ENCODE data around the gene MUC21.
"Not testable (repeated sequence)": the region's sequence is repeated elsewhere in the genome, so short reads cannot be mapped to it uniquely, and the experiment has no call there.

MUC21 gene

DNA sequence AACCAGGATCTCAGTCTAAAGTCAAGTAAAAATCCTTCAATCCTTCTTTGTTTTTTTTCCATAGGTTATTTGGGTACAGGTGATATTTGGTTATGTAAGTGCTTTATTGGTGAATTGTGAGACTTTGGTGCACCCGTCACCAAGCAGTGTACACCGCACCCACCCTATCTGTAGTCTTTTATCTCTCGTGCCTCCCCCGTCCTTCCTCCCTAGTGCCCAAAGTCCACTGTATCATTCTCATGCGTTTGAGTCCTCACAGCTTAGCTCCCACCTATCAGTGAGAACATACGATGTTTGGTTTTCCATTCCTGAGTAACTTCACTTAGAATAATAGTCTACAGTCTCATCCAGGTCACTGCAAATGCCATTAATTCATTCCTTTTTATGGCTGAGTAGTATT lies 27.6 kb downstream of the MUC21 start:
- H3K4me2 ChIP-seq (ENCODE audit: low read length, poor library complexity, severe bottlenecking) = no peak overlapping the region
- no peaks in the 10 kb centered on the region for H3K36me3 ChIP-seq (ENCODE audit: control insufficient read depth in 1 of 2, insufficient read depth in 2 of 2, low read depth in 1 of 2, low read length in 2 of 2)
- H2BK15ac ChIP-seq (ENCODE audit: low read depth, poor library complexity, severe bottlenecking) = no peak overlapping the region
- no peak overlapping the region for H3K4me3 ChIP-seq (ENCODE audit: insufficient read depth in 1 of 2, low read depth in 1 of 2, low read length in 2 of 2)
- H2AK5ac ChIP-seq (ENCODE audit: low read length, severe bottlenecking) = no peak overlapping the region
- no peak overlapping the region for H3K27ac ChIP-seq (ENCODE audit: low read length, poor library complexity, severe bottlenecking)
- no peak overlapping the region for H3K23ac ChIP-seq (ENCODE audit: low read length in 2 of 2)
- peaks cover 9% of the 10 kb centered on the region for H3K4me1 ChIP-seq (ENCODE audit: control insufficient read depth, insufficient read depth, low read depth, low read length)
- DNase-seq = no peak
- H3K79me1 ChIP-seq (replicated peaks; ENCODE audit: low read length, poor library complexity, severe bottlenecking) = no peaks in the 10 kb centered on the region
- H2BK12ac ChIP-seq (ENCODE audit: low read length in 2 of 2) = no peak overlapping the region
- no peak overlapping the region for H2BK5ac ChIP-seq (ENCODE audit: low read depth, low read length, poor library complexity, severe bottlenecking)
- no peak overlapping the region for H4K8ac ChIP-seq (ENCODE audit: low read length)
- H3K14ac ChIP-seq (ENCODE audit: low read length in 2 of 2) = no peak overlapping the region
- H3K9ac ChIP-seq (ENCODE audit: low read length) = no peak overlapping the region
- no peak overlapping the region for H3K18ac ChIP-seq (ENCODE audit: low read depth in 1 of 2, low read length in 2 of 2)
- H4K91ac ChIP-seq (ENCODE audit: low read length) = no peak overlapping the region
- peaks cover 5% of the 10 kb centered on the region for H3K9me3 ChIP-seq (ENCODE audit: control insufficient read depth, low read length)
- WGBS = 72% methylated on average over 6 of the region's 6 CpGs
- no peak overlapping the region for H2AFZ ChIP-seq (ENCODE audit: low read depth, low read length)
- no peaks in the 10 kb centered on the region for H3K27me3 ChIP-seq (ENCODE audit: control insufficient read depth in 1 of 2, insufficient read depth in 1 of 2, low read length in 2 of 2)
- no peak overlapping the region for H2BK120ac ChIP-seq (ENCODE audit: low read depth, low read length)
- H3K4ac ChIP-seq (ENCODE audit: low read depth in 1 of 2, low read length in 2 of 2) = no peak overlapping the region

DNA sequence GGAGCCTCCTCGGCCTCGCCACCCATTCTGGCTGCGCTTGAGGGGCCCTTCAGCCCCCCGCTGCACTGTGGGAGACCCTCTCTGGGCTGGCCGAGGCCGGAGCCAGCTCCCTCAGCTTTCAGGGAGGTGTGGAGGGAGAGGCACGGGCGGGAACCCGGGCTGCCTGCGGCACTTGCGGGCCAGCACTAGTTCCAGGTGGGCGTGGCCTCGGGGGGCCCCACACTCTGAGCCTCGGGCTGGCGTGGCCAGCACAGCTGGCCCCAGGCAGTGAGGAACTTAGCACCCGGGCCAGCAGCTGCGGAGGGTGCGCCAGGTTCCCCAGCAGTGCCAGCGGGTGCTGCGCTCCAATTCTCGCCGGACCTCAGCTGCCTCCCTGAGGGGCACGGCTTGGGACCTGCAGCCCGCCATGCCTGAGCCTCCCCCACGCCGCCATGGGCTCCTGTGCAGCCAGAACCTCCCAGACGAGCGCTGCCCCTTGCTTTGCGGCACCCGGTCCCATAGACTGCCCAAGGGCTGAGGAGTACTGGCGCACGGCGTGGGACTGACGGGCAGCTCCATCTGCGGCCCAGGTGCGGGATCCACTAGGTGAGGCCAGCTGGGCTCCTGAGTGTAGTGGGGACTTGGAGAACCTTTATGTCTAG lies 33.3 kb downstream of the MUC21 start:
- Histone ChIP-seq H3K4ac (ENCODE audit: low read depth in 1 of 2, low read length in 2 of 2) (no peak overlapping the region), H2BK15ac (ENCODE audit: low read depth, poor library complexity, severe bottlenecking) (no peak overlapping the region), H2BK12ac (ENCODE audit: low read length in 2 of 2) (no peak overlapping the region), H4K8ac (ENCODE audit: low read length) (no peak overlapping the region), H3K4me2 (ENCODE audit: low read length, poor library complexity, severe bottlenecking) (no peak overlapping the region), H4K91ac (ENCODE audit: low read length) (no peak overlapping the region), H3K14ac (ENCODE audit: low read length in 2 of 2) (no peak overlapping the region), H3K27me3 (ENCODE audit: control insufficient read depth in 1 of 2, insufficient read depth in 1 of 2, low read length in 2 of 2) (peaks cover 0 to 7% of the 10 kb centered on the region in 2 experiments), H2AFZ (ENCODE audit: low read depth, low read length) (no peak overlapping the region), H2AK5ac (ENCODE audit: low read length, severe bottlenecking) (no peak overlapping the region), H3K4me3 (ENCODE audit: insufficient read depth in 1 of 2, low read depth in 1 of 2, low read length in 2 of 2) (no peak overlapping the region), H3K23ac (ENCODE audit: low read length in 2 of 2) (no peak overlapping the region), H2BK120ac (ENCODE audit: low read depth, low read length) (no peak overlapping the region), H3K36me3 (ENCODE audit: control insufficient read depth in 1 of 2, insufficient read depth in 2 of 2, low read depth in 1 of 2, low read length in 2 of 2) (no peaks in the 10 kb centered on the region), H3K27ac (ENCODE audit: low read length, poor library complexity, severe bottlenecking) (no peak overlapping the region), H3K9ac (ENCODE audit: low read length) (no peak overlapping the region), H2BK5ac (ENCODE audit: low read depth, low read length, poor library complexity, severe bottlenecking) (no peak overlapping the region), H3K79me1 (replicated peaks; ENCODE audit: low read length, poor library complexity, severe bottlenecking) (no peaks in the 10 kb centered on the region), H3K9me3 (ENCODE audit: control insufficient read depth, low read length) (peaks cover 5% of the 10 kb centered on the region), H3K4me1 (ENCODE audit: control insufficient read depth, insufficient read depth, low read depth, low read length) (no peaks in the 10 kb centered on the region), H3K18ac (ENCODE audit: low read depth in 1 of 2, low read length in 2 of 2) (no peak overlapping the region)
- 81% methylated on average over 34 of the region's 36 CpGs for WGBS
- DNase-seq = no peak

DNA sequence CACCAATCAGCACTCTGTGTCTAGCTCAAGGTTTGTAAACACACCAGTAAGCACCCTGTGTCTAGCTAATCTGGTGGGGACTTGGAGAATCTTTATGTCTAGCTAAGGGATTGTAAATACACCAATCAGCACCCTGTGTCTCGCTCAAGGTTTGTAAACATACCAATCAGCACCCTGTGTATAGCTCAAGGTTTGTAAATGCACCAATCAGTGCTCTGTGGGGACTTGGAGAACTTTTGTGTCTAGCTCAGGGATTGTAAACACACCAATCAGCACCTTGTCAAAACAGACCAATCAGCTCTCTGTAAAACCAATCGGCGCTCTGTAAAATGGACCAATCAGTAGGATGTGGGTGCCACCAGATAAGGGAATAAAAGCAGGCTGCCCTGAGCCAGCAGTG lies 33.9 kb downstream of the MUC21 start:
- H2AFZ ChIP-seq (ENCODE audit: low read depth, low read length); H4K91ac ChIP-seq (ENCODE audit: low read length); H2BK120ac ChIP-seq (ENCODE audit: low read depth, low read length); H3K9ac ChIP-seq (ENCODE audit: low read length); H3K4ac ChIP-seq (ENCODE audit: low read depth in 1 of 2, low read length in 2 of 2); H3K23ac ChIP-seq (ENCODE audit: low read length in 2 of 2); H3K36me3 ChIP-seq (ENCODE audit: control insufficient read depth in 1 of 2, insufficient read depth in 2 of 2, low read depth in 1 of 2, low read length in 2 of 2); H2BK12ac ChIP-seq (ENCODE audit: low read length in 2 of 2); H3K27me3 ChIP-seq (ENCODE audit: control insufficient read depth in 1 of 2, insufficient read depth in 1 of 2, low read length in 2 of 2); H2BK15ac ChIP-seq (ENCODE audit: low read depth, poor library complexity, severe bottlenecking); H3K14ac ChIP-seq (ENCODE audit: low read length in 2 of 2); H3K4me3 ChIP-seq (ENCODE audit: insufficient read depth in 1 of 2, low read depth in 1 of 2, low read length in 2 of 2); H3K9me3 ChIP-seq (ENCODE audit: control insufficient read depth, low read length); H3K27ac ChIP-seq (ENCODE audit: low read length, poor library complexity, severe bottlenecking); DNase-seq; H2AK5ac ChIP-seq (ENCODE audit: low read length, severe bottlenecking); H3K18ac ChIP-seq (ENCODE audit: low read depth in 1 of 2, low read length in 2 of 2); H3K4me2 ChIP-seq (ENCODE audit: low read length, poor library complexity, severe bottlenecking); H2BK5ac ChIP-seq (ENCODE audit: low read depth, low read length, poor library complexity, severe bottlenecking); H4K8ac ChIP-seq (ENCODE audit: low read length); H3K79me1 ChIP-seq (replicated peaks; ENCODE audit: low read length, poor library complexity, severe bottlenecking); H3K4me1 ChIP-seq (ENCODE audit: control insufficient read depth, insufficient read depth, low read depth, low read length): not testable (repeated sequence)
- WGBS = 100% methylated on average over 1 of the region's 3 CpGs

DNA sequence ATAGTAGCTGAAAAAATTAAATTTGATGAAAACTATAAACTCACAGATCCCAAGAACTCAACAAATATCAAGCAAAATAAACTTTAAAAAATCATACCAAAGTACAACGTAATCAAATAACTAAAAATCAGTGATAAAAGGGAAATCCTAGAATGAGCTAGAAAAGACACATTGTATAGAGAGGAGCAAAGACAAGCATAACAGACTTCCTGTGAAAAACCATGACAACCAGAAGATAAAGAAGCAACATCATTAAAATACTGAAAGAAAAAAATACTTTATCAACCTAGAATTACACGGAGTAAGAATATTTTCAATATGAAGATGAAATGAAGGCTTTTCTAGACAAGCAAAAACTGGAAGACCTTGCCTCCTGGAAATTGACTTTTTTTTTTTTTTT lies 36.5 kb downstream of the MUC21 start:
- Histone ChIP-seq H3K18ac (ENCODE audit: low read depth in 1 of 2, low read length in 2 of 2) (no peak overlapping the region), H3K23ac (ENCODE audit: low read length in 2 of 2) (no peak overlapping the region), H3K14ac (ENCODE audit: low read length in 2 of 2) (no peak overlapping the region), H2BK15ac (ENCODE audit: low read depth, poor library complexity, severe bottlenecking) (no peak overlapping the region), H2AK5ac (ENCODE audit: low read length, severe bottlenecking) (no peak overlapping the region), H3K9me3 (ENCODE audit: control insufficient read depth, low read length) (peaks cover 5% of the 10 kb centered on the region), H3K4ac (ENCODE audit: low read depth in 1 of 2, low read length in 2 of 2) (no peak overlapping the region), H3K27ac (ENCODE audit: low read length, poor library complexity, severe bottlenecking) (no peak overlapping the region), H2BK5ac (ENCODE audit: low read depth, low read length, poor library complexity, severe bottlenecking) (no peak overlapping the region), H4K91ac (ENCODE audit: low read length) (no peak overlapping the region), H3K4me1 (ENCODE audit: control insufficient read depth, insufficient read depth, low read depth, low read length) (no peaks in the 10 kb centered on the region), H3K36me3 (ENCODE audit: control insufficient read depth in 1 of 2, insufficient read depth in 2 of 2, low read depth in 1 of 2, low read length in 2 of 2) (no peaks in the 10 kb centered on the region), H2AFZ (ENCODE audit: low read depth, low read length) (no peak overlapping the region), H2BK120ac (ENCODE audit: low read depth, low read length) (no peak overlapping the region), H4K8ac (ENCODE audit: low read length) (no peak overlapping the region), H3K27me3 (ENCODE audit: control insufficient read depth in 1 of 2, insufficient read depth in 1 of 2, low read length in 2 of 2) (peaks cover 0 to 20% of the 10 kb centered on the region in 2 experiments), H3K79me1 (replicated peaks; ENCODE audit: low read length, poor library complexity, severe bottlenecking) (no peaks in the 10 kb centered on the region), H3K9ac (ENCODE audit: low read length) (no peak overlapping the region), H2BK12ac (ENCODE audit: low read length in 2 of 2) (no peak overlapping the region), H3K4me2 (ENCODE audit: low read length, poor library complexity, severe bottlenecking) (no peak overlapping the region), H3K4me3 (ENCODE audit: insufficient read depth in 1 of 2, low read depth in 1 of 2, low read length in 2 of 2) (no peak overlapping the region)
- WGBS = 86% methylated on average over 1 of the region's 2 CpGs
- DNase-seq = no peak

All from mesenchymal stem cell (in vitro differentiated cells and primary cell).